Measurements from ENCODE around the gene FARP1. TPM values are rescaled to one million over a fixed set of nuclear protein-coding genes. Genes with fewer than 3 reads are reported as not detected.

Gene FARP1
- total RNA-seq, 2 experiments from 2014 or later = 0.29 to 0.34 TPM

DNA sequence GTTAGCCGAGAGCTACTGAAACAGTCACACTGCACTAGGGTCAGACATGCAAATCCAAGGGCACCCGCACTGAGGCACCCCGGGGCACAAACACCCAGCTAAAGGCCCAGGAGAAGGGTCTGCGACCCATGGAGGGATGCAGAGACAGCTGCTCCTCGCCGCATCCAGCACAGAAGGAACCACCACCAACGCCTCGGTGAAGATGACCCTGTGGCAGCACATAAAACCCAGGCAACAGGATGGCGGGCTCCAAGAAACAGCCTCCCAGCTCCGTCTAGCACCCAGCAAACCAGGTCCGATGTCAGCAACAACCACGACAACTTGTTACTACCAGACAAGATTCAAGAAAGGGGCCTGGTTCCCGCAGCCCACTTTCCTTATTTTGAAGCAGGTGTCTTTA, 351.9 kb downstream of the FARP1 start:
- ChIA-PET POLR2A (no interaction called here), CTCF (interaction anchor here (1.5 kb wide), 1 partner anchor 158 kb away, joined by 4 read pairs; no protein-coding TSS in a partner anchor)

DNA sequence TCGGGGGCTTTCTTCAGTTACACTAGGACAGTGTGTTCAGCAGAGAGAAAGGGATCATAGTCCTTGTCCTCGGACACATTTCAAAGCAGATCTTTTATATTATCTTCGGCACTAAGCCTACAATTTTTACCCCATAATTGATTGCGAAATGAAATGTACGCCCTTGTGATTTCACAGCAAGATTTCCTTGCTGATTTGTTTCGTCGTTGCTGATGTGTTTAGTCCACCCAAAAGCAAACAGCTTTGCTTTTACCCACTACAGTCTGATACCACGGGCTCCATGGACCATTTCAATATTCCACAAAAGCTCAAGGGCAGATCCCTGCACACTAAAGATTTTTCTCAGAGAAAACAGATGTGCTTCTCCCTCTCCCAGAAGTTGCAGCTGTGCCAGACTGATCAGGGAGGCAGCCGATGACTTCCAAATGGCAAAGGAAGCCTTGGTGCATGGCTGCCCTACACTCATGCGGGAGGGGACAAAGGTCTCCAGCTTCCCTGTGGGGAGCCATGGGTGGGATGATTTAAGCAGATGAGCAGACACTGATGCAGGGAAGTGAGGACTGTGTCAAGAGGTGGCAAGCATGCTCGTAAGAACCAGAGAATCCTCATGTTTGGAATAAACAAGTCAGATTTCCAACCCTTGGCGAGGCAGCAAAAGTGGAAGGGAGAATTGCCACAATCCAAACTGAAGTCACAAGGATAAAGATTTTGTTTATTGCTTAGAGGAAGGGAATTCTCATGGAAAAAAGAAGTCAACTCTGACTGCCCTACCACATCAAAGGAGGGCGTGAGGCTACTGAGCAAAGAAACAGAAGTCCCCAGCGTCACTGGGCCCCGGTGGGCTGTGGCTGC, 353.0 kb downstream of the FARP1 start:
- CTCF ChIA-PET = interaction anchor here (1.5 kb wide), 1 partner anchor 157 kb away, joined by 4 read pairs; no protein-coding TSS in a partner anchor
- POLR2A ChIA-PET = no interaction called here

DNA sequence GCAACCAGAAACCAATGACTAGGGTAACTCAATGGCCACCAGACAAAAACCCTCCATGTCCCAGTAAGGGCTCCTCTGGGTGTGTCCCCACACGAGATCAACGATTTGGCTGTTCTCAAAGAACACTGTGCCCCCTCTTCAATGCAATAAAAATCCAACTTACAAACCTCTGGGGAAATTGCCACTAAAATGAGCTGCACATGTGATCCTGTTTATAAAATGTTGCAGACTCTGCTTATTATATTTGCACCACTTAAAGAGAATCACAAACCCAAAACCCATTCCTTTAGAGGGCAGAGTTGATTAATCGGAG, 353.5 kb downstream of the FARP1 start:
- CTCF ChIA-PET = no interaction called here

DNA sequence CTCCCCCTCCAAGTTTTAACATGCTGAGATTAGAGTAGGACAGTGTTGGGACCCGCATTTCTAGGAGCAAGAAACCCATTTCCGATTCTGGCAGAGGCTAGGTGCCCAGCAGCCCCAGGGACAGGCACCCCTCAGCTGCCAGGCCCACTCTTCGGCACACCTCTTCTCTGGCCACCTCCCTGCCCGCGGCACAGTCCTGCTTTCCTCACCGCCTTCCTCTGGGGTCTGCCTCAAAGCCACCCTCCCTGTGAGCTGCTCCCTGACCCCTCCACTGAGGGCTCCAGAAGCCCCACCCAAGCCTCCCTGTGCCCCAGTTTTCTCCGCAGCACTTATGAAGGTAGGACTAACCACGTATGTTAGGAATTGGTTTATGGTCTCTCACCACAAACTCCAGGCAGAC, 354.1 kb downstream of the FARP1 start:
- POLR2A ChIA-PET = no interaction called here
- CTCF ChIA-PET = no interaction called here

More for the DNA sequence above, 353.5 kb downstream of the FARP1 start:
- POLR2A ChIA-PET = no interaction called here

DNA sequence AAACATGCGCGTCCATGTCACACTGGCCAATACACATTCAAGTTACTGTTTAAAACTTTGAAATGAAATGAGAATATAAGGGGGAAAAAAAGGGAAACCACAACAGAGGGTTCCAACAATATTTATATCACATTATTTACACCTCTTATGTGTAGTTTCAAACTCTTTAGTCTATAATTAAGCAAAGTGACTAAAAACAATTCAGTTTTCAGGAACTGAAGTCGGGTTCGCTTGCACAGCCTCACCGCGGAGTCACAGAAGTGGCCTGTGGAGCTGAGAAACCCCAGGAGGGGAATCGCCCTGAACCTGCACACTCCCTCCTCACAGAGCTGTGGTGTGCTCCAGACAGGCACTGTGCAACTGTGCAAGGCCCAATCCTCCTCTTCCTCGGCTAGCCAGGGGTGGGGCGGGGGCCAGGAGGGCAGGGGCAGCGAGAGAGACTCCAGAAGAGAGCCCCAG, 358.1 kb downstream of the FARP1 start:
- ChIA-PET POLR2A (no interaction called here), CTCF (no interaction called here)

DNA sequence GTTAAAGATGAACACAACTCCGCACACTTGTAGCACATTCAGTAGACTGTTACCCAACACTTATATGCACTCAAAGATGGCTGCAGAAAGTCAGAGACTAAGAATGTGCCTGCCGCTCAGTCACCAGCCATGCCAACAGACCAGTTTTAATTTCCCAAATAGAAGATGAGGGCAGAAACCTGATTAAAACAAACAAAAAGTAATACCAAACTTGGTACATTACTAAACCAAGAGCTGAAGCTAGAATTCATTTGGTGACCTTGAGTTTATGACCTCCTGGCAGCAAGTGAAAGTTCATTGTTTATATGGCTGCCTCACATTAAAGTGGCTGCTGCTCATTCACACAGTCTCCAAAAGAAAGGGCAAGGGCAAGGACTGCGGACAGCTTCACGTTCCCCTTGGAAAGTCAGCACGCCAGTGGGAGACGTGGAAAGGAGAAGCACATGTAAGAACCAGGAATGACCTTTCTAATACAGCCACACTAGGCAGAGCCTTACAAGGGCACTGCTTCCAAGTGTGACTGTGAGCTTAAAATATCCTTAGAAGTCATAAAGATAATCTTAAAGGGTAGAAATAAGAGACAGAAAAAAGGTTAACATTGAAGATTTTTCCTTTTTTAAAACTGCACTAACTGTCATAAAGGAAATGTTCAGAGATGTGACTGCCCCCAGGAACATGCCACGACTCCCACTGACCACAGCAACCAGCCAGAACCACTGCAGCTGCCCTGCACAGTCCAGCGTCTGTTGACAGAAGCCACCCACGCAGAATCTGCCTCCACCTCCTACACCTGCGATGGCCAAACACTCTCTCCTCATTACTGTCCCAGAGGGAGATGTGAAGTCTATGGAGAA, 360.5 kb downstream of the FARP1 start:
- ChIA-PET POLR2A (interaction anchor here (0.6 kb wide), 1 partner anchor 69 kb away, joined by 3 read pairs; no protein-coding TSS in a partner anchor), CTCF (interaction anchor here (2.6 kb wide), 1 partner anchor 19 kb away, joined by 8 read pairs; no protein-coding TSS in a partner anchor)

DNA sequence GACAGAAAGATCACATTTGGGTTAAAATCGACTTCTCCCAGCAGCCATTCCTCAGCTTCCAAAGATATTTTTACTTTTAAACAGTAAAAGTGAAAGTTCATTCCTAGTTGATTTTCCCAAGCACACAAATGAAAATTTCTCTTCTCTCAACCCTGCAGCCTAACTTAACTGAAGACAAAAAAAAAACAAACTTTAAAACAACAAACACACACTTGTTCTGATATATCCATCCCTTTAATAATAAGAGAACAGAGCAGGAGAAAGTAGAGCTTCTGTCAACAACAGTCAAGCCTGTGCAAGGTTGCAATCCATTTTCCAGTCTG, 361.1 kb downstream of the FARP1 start:
- ChIA-PET CTCF (interaction anchor here (2.6 kb wide), 1 partner anchor 19 kb away, joined by 8 read pairs; no protein-coding TSS in a partner anchor), POLR2A (interaction anchor here (0.6 to 0.9 kb wide), 2 partner anchors 25 to 68 kb away, joined by 3 read pairs; no protein-coding TSS in a partner anchor)

DNA sequence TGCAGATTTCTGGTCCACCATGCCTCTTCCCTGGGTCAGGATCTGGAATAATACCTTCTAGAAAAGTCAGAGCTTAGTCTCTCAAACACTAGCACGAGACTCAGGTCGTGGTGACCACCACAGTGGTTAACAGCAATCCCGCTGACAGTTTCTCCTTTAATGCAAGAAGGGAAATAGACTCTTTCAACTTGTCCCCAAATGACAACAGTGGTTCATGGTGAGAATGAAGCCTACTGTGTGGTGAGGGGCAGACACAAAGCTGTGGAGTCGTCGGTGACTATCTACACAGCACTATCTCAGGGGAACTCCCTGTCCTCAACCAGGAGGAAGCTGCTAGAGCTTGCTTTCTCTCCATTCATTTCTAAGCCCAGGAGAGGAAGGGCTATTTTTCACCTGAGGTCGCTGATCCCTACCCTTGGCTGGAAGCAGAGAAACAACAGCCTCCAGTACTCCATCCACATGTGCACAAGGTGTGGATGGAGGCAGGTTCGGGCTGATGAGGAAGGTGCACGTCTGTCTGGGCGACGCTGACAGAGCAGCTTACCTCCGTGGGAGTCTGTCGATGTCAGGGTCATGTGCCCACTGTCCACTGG, 361.6 kb downstream of the FARP1 start:
- ChIA-PET CTCF (interaction anchor here (1.2 to 2.6 kb wide), 2 partner anchors 20 to 59 kb away, joined by 5 to 8 read pairs; no protein-coding TSS in a partner anchor), POLR2A (interaction anchor here (0.6 to 1.7 kb wide), 4 partner anchors 24 to 71 kb away, joined by 3 to 7 read pairs (median 4); no protein-coding TSS in a partner anchor)

Other genes with a start within 250 kb of the FARP1 start
- 100 to 1,000 TPM; 243 to 258 TPM for gene IPO5, start 189.4 kb upstream of the FARP1 start, total RNA-seq
- not detected for gene RNF113B, start 34.2 kb downstream of the FARP1 start, total RNA-seq